A204.1 (cell line): ENCODE results near the gene PIP5KL1.

ENCODE experiments used
- FAIRE-seq: peaks from 2 replicates; lab custom pipeline; 2012; peaks lifted over from hg19 to GRCh38; lab: Jason Lieb, UNC

Gene PIP5KL1

GRCh38 chr9:127930231-127931091, at the start of gene PIP5KL1:
Gene PIP5KL1, minus strand, starts transcription at chr9:127930777. Its CDS starts 25 bp downstream, at chr9:127930752.
- FAIRE-seq, result no peak

- FAIRE-seq, result no peak
Measured at GRCh38 chr9:127980060-127980705, 49.6 kb upstream of the PIP5KL1 start.

GRCh38 chr9:127979333-127980059, 48.9 kb upstream of the PIP5KL1 start:
- FAIRE-seq, result no peak

- FAIRE-seq, result no peak
Measured at GRCh38 chr9:127979015-127979332, 48.4 kb upstream of the PIP5KL1 start.

GRCh38 chr9:127977884-127978647, 47.5 kb upstream of the PIP5KL1 start:
- FAIRE-seq, result no peak

GRCh38 chr9:127977009-127977883, 46.7 kb upstream of the PIP5KL1 start:
- FAIRE-seq, result no peak

GRCh38 chr9:127976498-127976897, 45.9 kb upstream of the PIP5KL1 start:
- no peak for FAIRE-seq

GRCh38 chr9:127975376-127976315, 45.1 kb upstream of the PIP5KL1 start:
- no peak for FAIRE-seq

- FAIRE-seq, result no peak
Measured at GRCh38 chr9:127974769-127975261, 44.2 kb upstream of the PIP5KL1 start.

GRCh38 chr9:127974001-127974768, 43.6 kb upstream of the PIP5KL1 start:
- no peak for FAIRE-seq

GRCh38 chr9:127973169-127974000, 42.8 kb upstream of the PIP5KL1 start:
- FAIRE-seq, result no peak

- FAIRE-seq, result no peak
Measured at GRCh38 chr9:127972236-127972871, 41.8 kb upstream of the PIP5KL1 start.

- FAIRE-seq, result no peak
Measured at GRCh38 chr9:127971357-127972235, 41.0 kb upstream of the PIP5KL1 start.

GRCh38 chr9:127970401-127971313, 40.1 kb upstream of the PIP5KL1 start:
- no peak for FAIRE-seq

- FAIRE-seq, result no peak
Measured at GRCh38 chr9:127968700-127969383, 38.3 kb upstream of the PIP5KL1 start.
